GM12878 (cell line): ENCODE results near the gene ARMH1. TPM values are rescaled to one million over a fixed set of nuclear protein-coding genes. Genes with fewer than 3 reads are reported as not detected.
A peak's percentile ranks its signal among the peaks of the same experiment; 100 is the strongest.

ENCODE experiments used
- CREM ChIP-seq: IDR thresholded peaks from 2 replicates; pipeline ENCODE4 v1.6.1; 2014; ENCODE audit warnings: antibody characterized with exemption, low read depth
- CTCF ChIP-seq, 3 experiments: IDR thresholded peaks in 2 of 3; conservative IDR thresholded peaks in 1 of 3; 2 replicates each; pipeline ENCODE4 v1.5.1; 2011; ENCODE audit warnings: low read depth in 3 of 3, low read length in 3 of 3, mild to moderate bottlenecking in 3 of 3, control low read depth in 2 of 3, moderate library complexity in 2 of 3, inconsistent platforms in 1 of 3, mixed read lengths in 1 of 3; ENCODE audit not compliant: control insufficient read depth in 2 of 3, insufficient read depth in 1 of 3; ENCODE audit errors: extremely low read depth in 1 of 3
- GATAD2B ChIP-seq: fragments of 450-650 bp; conservative IDR thresholded peaks from 2 replicates; pipeline ENCODE4 v1.6.1; 2017; ENCODE audit warnings: low read depth, mild to moderate bottlenecking, moderate library complexity
- HDAC2 ChIP-seq: fragments of 200-600 bp; sonication (generic); IDR thresholded peaks from 2 replicates; pipeline ENCODE4 v1.6.1; 2017
- IKZF2 ChIP-seq, 2 experiments: fragments of 450-650 bp; IDR thresholded peaks; 2 replicates each; pipeline ENCODE4 v1.6.1; 2017; ENCODE audit warnings: mild to moderate bottlenecking in 2 of 2, moderate library complexity in 2 of 2
- IRF3 ChIP-seq: fragments of 450-650 bp; IDR thresholded peaks from 2 replicates; pipeline ENCODE4 v1.6.1; 2014; ENCODE audit warnings: mild to moderate bottlenecking
- JUND ChIP-seq: IDR thresholded peaks from 2 replicates; pipeline ENCODE4 v1.6.1; 2012; ENCODE audit warnings: low read depth, mild to moderate bottlenecking, low read length, improper control_type of control experiment, moderate library complexity
- KAT2A ChIP-seq: conservative IDR thresholded peaks from 2 replicates; pipeline ENCODE4 v1.6.1; 2011; ENCODE audit warnings: low read depth, low read length; ENCODE audit not compliant: control insufficient read depth
- MEF2B ChIP-seq: fragments of 450-650 bp; IDR thresholded peaks from 2 replicates; pipeline ENCODE4 v1.6.1; 2018; ENCODE audit warnings: mild to moderate bottlenecking, moderate library complexity; ENCODE audit not compliant: partially characterized antibody, poor library complexity, severe bottlenecking
- NFYB ChIP-seq: IDR thresholded peaks from 2 replicates; pipeline ENCODE4 v1.6.1; 2011; ENCODE audit warnings: low read depth, mild to moderate bottlenecking, low read length, improper control_type of control experiment, moderate library complexity; ENCODE audit not compliant: insufficient read depth
- NR2C1 ChIP-seq: fragments of 450-650 bp; IDR thresholded peaks from 2 replicates; pipeline ENCODE4 v1.6.1; 2017; ENCODE audit warnings: antibody characterized with exemption, mild to moderate bottlenecking, moderate library complexity
- PBX3 ChIP-seq: IDR thresholded peaks from 2 replicates; pipeline ENCODE4 v1.6.1; 2011; ENCODE audit warnings: mild to moderate bottlenecking, low read depth, low read length, moderate library complexity; ENCODE audit not compliant: insufficient replicate concordance
- USF2 ChIP-seq: IDR thresholded peaks from 2 replicates; pipeline ENCODE4 v1.6.1; 2011; ENCODE audit warnings: low read depth, low read length, improper control_type of control experiment, borderline replicate concordance
- WRNIP1 ChIP-seq: IDR thresholded peaks from 2 replicates; pipeline ENCODE4 v1.6.1; 2011; ENCODE audit warnings: low read depth, low read length, improper control_type of control experiment, borderline replicate concordance
- ZBTB11 ChIP-seq: fragments of 450-650 bp; formaldehyde crosslinking; IDR thresholded peaks from 2 replicates; pipeline ENCODE4 v1.5.0; 2022; ENCODE audit warnings: mild to moderate bottlenecking, missing genetic modification characterization
- polyA plus RNA-seq, 11 experiments: library from polyadenylated mRNA; depleted of rRNA in 4 of 11; unstranded in 6 of 11; stranded (reverse) in 5 of 11; fragments of >200 nt; fragmentation: Nextera tagmentation in 4 of 11; fragmentation: Illumina TruSeq in 1 of 11; extraction: Ambion mirVana in 4 of 11; extraction: Trizol in 1 of 11; gene quantifications; 1 replicate in 1 of 11; 2 replicates in 10 of 11; pipeline versions ENCODE4 v1.2.1 to v1.2.3, GENCODE V29; 2011 to 2016; ENCODE audit warnings: inconsistent platforms in 2 of 11, missing spikeins in 2 of 11, low read depth in 1 of 11
- total RNA-seq, 4 experiments: library from RNA; depleted of rRNA in 3 of 4; stranded (reverse); fragments of >200 nt in 3 of 4; fragmentation: Illumina TruSeq in 1 of 4; extraction: Trizol in 1 of 4; gene quantifications; 2 replicates each; pipeline versions ENCODE4 v1.2.1 to v1.2.3, GENCODE V29; 2013 to 2021

Gene ARMH1
- total and polyA plus RNA-seq, 10 of the 15 experiments (the other 5 are each of a cell fraction or from before 2014, with no cell fraction given) = 0.93 to 43.9 (median 8.2) TPM

- TF ChIP-seq ZBTB11 (peak; percentile 84), USF2 (no peak; the same call in 1 of the 2 replicates), WRNIP1 (no peak), HDAC2 (no peak), KAT2A (peak; percentile 90), IKZF2 (IDR thresholded peaks at IDR 0.05) (peak in 1 of 2 experiments; percentile 89), NR2C1 (peak; percentile 40), PBX3 (peak; percentile 92), IRF3 (no peak), NFYB (no peak), JUND (no peak), CTCF (IDR thresholded peaks at IDR 0.05 in 2 of 3, conservative IDR thresholded peaks at IDR 0.05 in 1 of 3; ENCODE audit: control insufficient read depth in 2 of 3, extremely low read depth in 1 of 3, insufficient read depth in 1 of 3, low read depth in 3 of 3, low read length in 3 of 3) (peak in 1 of 3 experiments; percentile 16; a peak in 1 of 6 replicates), MEF2B (peak; percentile 63), GATAD2B (no peak; the same call in 1 of the 2 replicates), CREM (peak; percentile 96)
These were observed 47.2 kb downstream of the ARMH1 start (continued) for GRCh38 chr1:44721485-44722361.
